Measurements from ENCODE around the gene NCS1.
"Not testable (repeated sequence)": the region's sequence is repeated elsewhere in the genome, so short reads cannot be mapped to it uniquely, and the experiment has no call there.

Gene NCS1

DNA sequence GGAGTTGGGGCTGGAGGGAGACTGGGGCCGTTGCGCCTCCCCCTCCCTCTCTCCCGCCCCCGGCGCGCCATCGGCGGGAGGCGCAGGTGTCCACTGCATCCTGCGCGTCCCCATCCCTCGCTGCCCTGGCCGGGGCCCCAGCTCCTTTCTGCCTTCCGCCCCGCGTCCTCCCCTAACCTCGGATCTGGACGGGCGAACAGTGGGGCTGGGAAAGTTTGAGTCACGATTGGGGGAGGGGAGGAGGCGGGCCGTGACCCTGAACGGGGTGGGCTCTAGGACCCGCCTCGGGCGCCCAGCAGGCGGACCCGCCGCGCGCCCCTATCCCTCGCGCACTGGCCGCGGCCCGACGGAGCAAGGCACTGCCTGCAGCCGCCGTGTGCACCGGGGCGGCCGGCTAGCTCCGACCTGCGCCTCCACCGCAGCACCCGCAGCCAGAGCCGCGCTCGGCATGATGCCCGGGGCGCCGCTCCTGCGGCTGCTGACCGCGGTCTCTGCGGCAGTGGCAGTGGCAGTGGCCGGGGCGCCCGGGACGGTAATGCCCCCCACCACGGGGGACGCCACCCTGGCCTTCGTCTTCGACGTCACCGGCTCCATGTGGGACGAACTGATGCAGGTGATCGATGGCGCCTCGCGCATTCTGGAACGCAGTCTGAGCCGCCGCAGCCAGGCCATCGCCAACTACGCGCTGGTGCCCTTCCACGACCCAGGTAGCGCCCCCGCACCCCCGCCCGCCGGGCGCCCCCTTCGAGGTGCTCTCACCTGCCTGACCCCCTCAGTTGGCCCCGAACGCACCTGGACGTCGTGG is 93.4 kb downstream of the NCS1 start, which contains the start of gene HMCN2:
Gene HMCN2 (plus strand): TSS at position 330 of the 805 bp plus-strand sequence. CDS start 119 bp downstream, at position 449.
- DNase-seq, result no peak

DNA sequence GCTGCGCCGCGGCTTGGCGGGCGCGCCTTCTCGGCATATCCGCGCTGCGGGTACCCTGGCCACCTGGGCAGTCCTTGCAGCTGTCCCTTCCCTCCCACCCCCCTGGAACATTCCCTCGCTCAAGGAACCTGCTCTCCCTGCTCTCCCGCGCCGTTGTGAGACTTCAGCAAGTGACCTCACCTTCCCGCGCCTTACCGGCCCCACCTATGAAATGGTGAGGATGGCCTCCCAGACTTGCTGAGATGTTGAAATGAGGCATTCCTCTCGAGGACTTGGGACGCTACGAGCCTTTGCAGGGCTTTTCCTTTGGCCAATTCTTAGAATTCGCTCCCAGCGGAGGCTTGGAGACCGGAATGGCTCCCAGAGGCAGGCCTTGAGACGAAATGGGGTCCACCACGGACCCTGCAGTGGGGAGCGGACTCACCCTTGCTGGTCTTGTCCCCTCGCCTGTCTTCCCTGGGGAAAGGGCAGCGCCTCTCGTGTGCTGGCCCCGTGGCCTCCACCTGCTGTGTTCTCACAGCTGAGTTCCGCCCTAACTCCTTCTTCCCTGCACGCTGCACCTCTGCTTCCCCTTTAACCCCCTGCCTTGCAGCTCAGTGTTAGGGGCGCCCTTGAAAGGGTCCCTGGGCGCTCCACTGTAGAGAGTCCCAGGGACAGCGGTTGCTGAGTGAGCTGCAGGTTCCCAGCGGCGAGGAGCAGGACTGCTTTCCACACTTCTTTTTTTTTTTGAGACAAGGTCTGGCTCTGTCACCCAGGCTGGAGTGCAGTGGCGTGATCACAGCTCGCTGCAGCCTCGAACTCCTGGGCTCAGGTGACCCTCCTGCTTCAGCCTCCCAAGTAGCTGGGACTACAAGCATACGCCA is 94.3 kb downstream of the NCS1 start:
- no peak for DNase-seq

DNA sequence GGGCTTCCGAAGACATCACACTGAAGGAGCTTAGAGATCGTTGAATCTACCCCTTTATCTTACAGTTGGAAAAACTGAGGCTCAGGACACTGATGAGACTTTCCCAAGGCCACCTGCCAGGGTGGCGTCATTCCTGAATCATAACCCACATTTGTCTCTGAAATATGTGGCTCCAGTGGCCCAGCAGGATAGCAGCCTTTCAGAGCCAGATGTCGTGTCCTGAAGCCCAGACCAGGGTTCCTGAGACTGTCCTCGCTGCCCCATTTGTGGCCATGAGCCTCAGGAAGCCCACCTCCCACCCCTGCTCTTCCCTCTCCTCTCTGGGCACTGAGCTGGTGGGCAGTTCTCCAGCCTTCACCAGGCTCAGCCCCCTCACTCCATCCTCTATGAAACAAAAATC is 95.7 kb downstream of the NCS1 start:
- DNase-seq, result no peak

DNA sequence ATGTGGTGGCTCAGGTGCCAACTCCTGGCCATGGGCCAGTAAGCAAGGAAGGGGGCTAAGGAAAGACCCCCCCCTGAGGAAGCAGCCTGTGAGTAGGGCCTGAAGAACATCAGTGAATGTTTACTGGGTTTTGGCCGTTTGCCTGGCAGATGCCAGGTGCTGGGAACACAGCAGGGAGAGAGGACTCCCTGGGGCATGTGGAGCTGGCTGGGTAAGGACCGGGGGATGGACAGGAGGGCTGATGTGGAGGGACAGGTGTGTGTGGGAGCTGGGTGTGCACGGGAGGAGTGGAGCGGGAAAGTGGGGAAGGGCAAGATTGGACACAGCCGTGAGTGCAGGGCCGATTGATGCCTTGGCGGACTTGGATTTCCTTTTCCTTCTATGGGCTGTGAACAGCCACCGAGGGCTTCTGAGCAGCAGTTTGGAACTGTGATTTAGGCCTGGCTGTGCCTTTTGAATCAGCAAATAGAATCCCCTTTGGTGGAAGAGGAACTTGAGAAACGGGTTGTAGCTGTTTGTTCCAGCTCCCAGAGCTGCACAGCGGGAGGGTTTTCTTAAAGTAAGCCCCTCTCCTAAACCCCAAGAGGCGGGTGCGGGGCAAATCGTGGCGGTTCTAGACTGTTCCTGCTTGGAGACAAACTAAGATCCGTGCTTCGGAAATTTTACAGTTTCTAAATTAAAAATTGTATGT is 96.5 kb downstream of the NCS1 start:
- DNase-seq, result no peak

DNA sequence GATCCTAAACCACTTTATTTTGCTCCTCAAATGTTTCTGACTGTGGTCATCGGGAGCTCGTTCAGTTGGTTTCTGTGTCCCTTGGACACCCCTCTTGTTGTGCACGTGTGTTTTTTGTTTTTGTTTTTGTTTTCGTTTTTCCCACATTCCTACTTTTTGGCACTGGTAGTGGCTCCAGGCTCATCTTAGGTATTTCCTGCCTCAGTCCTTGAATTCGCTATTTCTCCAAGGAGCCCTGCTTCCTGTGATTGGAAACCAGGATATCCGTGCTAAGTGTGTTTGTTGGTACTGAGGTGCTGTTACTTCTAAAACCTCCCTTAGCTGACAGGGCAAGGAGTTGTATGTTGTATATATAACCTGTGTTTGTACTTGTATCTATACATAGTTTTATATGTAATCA is 99.3 kb downstream of the NCS1 start:
- no peak for DNase-seq

DNA sequence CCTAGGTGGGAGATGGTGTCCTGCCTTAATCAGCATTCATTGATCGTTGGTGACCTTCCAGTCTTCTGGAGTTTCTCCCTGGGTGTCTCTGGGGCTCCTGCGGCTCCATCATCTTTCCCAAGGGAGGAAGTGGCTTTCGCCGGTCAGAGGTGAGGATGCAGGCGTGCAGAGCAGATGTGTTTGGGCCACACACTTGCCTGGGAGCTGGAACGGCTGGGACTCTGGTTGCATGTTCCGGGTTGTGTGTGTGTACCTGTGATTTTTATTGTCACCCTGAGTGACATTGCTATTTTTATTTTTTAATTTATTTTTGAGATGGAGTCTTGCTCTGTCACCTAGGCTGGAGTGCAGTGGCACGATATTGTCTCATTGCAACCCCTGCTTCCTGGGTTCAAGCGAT is 103.0 kb downstream of the NCS1 start:
- DNase-seq, result no peak

DNA sequence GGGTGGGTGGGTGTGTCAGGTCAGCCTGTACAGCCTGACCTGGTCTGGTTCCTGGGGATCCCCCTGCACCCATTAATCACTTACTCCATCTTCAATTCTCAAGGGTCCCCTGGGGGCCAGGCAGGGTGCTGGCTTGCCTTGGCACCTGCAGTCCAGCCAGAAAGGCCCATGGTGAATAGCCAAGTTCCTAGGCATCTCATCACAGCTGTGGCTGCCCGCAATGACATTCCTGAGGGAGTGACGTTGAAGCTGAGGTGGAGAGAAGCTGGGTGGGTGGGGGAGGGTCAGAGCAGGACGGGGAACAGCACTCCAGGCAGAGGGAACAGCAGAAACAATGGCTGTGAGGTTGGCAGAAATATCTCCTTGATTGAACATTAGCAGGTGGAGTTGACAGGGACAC is 103.9 kb downstream of the NCS1 start:
- no peak for DNase-seq

DNA sequence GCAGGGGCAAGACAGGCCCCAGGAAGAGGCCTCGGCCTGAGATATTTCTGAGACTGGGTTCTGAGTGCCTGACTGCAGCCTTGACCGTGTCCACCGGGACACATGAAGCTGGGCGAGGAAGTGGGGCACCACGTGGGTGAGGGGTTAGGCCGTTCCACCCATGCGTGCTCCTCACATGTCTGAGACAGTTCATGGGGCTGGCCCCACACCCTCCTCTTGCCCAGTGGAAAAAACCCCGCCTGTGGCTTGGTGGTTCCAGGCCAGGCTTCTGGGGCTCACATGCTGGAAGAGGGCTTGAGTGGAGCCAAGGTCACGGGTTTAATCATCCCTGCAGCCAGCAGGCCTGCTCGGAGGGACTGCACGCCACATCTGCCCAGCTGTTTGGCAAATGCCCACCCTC is 104.8 kb downstream of the NCS1 start:
- no peak for DNase-seq

DNA sequence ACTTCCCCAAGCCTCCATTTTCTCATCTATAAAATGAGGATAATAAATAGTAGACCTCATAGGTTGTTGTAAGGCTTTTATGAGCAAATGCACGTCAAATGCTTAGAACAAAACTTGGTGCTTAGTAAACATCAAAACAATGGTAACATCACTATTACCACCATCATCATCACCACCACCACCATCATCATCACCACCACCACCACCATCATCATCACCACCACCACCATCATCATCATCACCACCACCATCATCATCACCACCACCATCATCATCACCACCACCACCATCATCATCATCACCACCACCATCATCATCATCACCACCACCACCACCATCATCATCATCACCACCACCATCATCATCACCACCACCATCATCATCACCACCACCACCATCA is 105.3 kb downstream of the NCS1 start:
- DNase-seq, result not testable (repeated sequence)

DNA sequence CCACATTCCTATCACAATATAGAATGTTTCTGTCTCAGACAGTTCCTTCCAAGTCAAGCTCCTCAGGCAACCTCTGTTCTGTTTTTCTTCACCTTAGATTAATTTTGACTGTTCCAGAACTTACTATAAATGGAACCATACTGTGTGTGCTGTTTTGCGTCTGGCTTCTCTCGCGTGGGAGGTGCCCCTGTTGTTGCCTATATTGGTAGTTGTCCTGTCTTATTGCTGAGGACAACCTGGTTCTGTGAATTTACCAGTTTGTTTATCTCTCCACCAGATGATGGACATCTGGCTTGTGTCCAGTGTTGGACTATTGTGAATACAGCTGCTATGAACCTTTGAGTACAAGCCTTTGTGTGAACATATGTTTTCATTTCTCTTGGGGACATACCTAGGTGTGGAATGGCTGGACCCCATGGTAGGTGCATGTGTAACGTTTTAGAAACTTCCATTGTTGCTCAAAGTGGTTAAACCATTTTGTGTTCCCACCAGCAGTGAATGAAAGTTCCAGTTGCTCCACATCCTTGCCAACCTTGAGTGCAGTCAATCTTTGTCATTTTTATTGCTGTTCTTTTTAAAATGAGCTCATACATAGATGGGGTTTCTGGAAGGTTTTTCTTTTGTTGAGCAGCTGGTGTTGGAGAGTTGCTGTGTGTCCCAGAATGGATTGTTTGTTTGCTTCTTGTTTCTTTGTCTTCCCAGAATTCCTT is 111.5 kb downstream of the NCS1 start:
- no peak for DNase-seq

DNA sequence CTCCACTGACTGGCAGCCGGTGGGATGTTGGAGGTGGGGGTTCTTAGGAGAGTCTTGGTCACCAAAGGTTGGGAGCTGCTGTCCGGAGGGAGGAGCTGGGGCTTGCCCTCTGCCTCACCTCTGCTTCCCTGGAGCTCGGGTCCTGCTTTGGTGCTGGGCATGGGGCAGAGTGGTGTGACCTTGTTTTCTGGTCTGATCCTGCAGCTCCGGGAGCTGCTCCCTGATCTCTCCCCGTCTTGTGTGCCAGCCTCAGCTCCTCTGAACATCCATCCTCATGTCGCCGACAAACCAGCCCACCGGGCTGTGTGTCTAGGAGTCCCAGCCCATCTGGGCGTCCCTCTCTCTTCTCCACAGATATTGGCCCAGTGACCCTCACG is 112.0 kb downstream of the NCS1 start:
- DNase-seq, result no peak

DNA sequence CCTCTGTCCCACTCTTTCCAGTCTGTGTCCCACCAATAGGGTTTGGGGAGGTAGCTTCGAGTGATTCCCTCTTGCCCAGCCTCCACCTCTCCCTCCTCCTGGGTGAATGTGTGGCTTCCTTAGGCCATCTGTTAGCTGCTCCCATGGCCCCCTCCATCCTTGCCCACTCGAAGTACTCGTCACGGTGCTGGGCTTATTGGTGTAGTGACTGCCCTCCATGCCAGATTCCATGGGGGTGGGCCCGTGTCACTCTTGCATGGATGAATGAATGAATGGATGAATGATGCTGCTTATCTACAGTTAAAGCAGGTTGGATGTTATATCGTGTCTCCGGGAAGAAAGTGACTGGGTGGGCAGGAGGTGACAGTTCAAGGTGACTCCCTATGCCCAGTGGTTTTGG is 112.5 kb downstream of the NCS1 start:
- no peak for DNase-seq

DNA sequence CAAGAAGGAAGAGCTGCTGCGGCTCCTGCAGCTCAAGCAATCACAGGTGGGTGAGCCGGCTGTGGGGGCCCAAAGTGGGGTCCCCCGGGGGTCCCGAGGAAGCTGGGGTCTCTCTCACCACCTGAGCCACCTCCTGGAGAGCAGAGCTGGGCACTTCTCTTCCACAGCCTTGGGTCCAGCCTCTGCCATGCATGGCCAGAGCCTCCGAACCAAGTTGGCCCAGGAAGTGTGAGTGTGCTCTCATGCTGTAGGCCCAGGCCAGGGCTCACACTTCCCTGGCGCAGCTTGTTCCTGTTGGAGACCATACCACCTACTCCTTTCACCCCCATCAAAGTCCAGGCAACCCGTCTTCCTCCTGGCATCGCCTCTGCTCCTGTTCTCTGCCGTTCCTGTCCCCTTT is 113.1 kb downstream of the NCS1 start:
- no peak for DNase-seq

DNA sequence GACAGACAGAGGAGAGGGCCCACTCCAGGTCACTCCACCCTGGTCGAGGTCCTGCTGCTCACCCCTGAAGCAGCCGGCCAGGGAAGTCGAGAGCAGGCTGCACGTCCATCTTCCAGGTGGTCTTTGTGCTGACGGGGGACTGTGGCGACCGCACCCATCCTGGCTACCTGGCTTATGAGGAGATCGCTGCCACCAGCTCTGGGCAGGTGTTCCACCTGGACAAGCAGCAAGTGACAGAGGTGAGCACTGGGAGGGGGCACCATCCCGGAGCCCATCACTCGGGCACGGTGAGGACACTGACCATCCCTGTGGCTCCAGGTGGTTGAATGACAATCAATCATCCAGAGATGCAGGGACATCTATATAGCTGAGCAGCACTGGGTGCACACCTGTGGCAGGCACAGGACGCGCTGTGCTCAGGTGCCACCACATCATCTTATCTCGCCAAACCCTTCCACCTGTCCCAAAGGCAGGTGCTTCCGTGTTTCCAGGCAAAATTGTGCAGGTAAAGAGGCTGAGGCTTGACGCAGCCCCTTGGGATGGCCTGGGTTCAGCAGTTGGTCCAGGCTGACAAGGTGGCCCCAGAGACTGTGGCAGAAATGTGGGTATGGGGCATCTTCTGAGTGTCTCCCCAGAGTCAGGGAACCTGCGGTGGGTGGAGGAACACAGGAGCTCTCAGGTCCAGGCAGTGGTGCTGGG is 114.0 kb downstream of the NCS1 start:
- no peak for DNase-seq

Measured in activated gamma-delta T cell (primary cell).